WTC11 (cell line): ENCODE results near the gene ST8SIA6. TPM values are rescaled to one million over a fixed set of nuclear protein-coding genes. Genes with fewer than 3 reads are reported as not detected.

Source experiments
- FOXP4 ChIP-seq: sonication (generic); formaldehyde crosslinking; IDR thresholded peaks from 2 replicates; pipeline ENCODE4 v1.8.0; 2022; ENCODE audit warnings: mild to moderate bottlenecking, missing genetic modification reagents
- KAT7 ChIP-seq: sonication (generic); formaldehyde crosslinking; IDR thresholded peaks from 2 replicates; pipeline ENCODE4 v1.8.1; 2023; ENCODE audit warnings: missing genetic modification reagents, mild to moderate bottlenecking, borderline replicate concordance
- total RNA-seq: library from RNA; stranded (reverse); gene quantifications from 3 replicates; pipeline ENCODE4 v1.2.3, GENCODE V29; 2021

ST8SIA6 gene
- total RNA-seq, 1 experiment from 2014 or later, result 3.5 TPM

GRCh38 chr10:17272648-17273047 is 181.7 kb downstream of the ST8SIA6 start (continued):
- TF ChIP-seq KAT7 (CRISPR knock-in tag) (no peak), FOXP4 (CRISPR knock-in tag) (no peak)

Other genes with a start within 250 kb of the ST8SIA6 start
- 65.0 to 74.1 TPM (median 66.2 TPM) in 3 replicates for gene VIM, start 226.4 kb downstream of the ST8SIA6 start, total RNA-seq
- 18.6 to 23.2 TPM (median 21.2 TPM) in 3 replicates for gene HACD1, start 162.8 kb upstream of the ST8SIA6 start, total RNA-seq
- gene STAM, start 189.6 kb upstream of the ST8SIA6 start, total RNA-seq, result 20.7 to 24.2 TPM (median 22.9 TPM) in 3 replicates